Natural killer cell treated with Interleukin-12 subunit alpha and Interleukin-12 subunit beta and Interleukin-15 and Interleukin-18, amount 100 ng/mL, for 72 hours (primary cell): ENCODE measurements around the gene STKLD1. TPM values are rescaled to one million over a fixed set of nuclear protein-coding genes. Genes with fewer than 3 reads are reported as not detected.
"Not testable (repeated sequence)": the region's sequence is repeated elsewhere in the genome, so short reads cannot be mapped to it uniquely, and the experiment has no call there.

ENCODE experiments used
- ATAC-seq, 2 donors: fragments of 150-1000 bp; cut with Tn5 transposase in 1 of 2; sonication (Bioruptor Pico), chemical (Tn5 transposase) in 1 of 2; 2 replicates each; pipeline ENCODE4 v1.10.0; 2021
- DNase-seq: peaks from one replicate; pipeline ENCODE4 v3.0.0; 2022; ENCODE audit warnings: low spot score
- H3K27ac Mint-ChIP-seq, 2 donors: 1 replicate in 1 of 2; 2 replicates in 1 of 2; pipeline ENCODE4 v1.8.0; 2022; ENCODE audit warnings: mixed read lengths in 2 of 2, mild to moderate bottlenecking in 1 of 2, moderate library complexity in 1 of 2
- H3K27me3 Mint-ChIP-seq, 2 donors: 1 replicate in 1 of 2; 2 replicates in 1 of 2; pipeline ENCODE4 v1.8.0; 2022; ENCODE audit warnings: mixed read lengths in 2 of 2
- H3K36me3 Mint-ChIP-seq: one replicate; pipeline ENCODE4 v1.8.0; 2022; ENCODE audit warnings: mixed read lengths
- H3K4me1 Mint-ChIP-seq, 2 donors: 1 replicate in 1 of 2; 2 replicates in 1 of 2; pipeline ENCODE4 v1.8.0; 2022; ENCODE audit warnings: low read depth in 2 of 2, mixed read lengths in 2 of 2, mild to moderate bottlenecking in 1 of 2
- H3K4me3 Mint-ChIP-seq: one replicate; pipeline ENCODE4 v1.8.0; 2022; ENCODE audit warnings: mixed read lengths
- H3K9me3 Mint-ChIP-seq: 2 replicates; pipeline ENCODE4 v1.8.0; 2022; ENCODE audit warnings: mixed read lengths
- total RNA-seq, 2 donors: library from RNA; stranded (reverse); gene quantifications; one replicate each; pipeline ENCODE4 v1.2.3, GENCODE V29; 2022

STKLD1 gene
- under 1 TPM in 1 of 2 donors, not detected in 1; 0.19 TPM for total RNA-seq

GRCh38 chr9:133375724-133376654 is at the start of gene STKLD1, which contains the start of gene SURF4:
TSS of gene STKLD1 (plus strand) at chr9:133376366. CDS start at chr9:133376474, 108 bp downstream.
TSS of gene SURF4 (minus strand) at chr9:133376060. CDS start at chr9:133375969, 91 bp downstream.
- DNase-seq (peak; percentile 98), ATAC-seq (peak; percentile 92 to 96)
- Mint-ChIP-seq H3K4me1 (peaks cover 23 to 27% of the 10 kb centered on the region in 2 donors), H3K9me3 (no peaks in the 10 kb centered on the region), H3K27me3 (no peaks in the 10 kb centered on the region), H3K36me3 (peaks cover 13% of the 10 kb centered on the region), H3K4me3 (peak within 1 kb of the TSS; percentile 89), H3K27ac (peak within 1 kb of the TSS; percentile 96 to 99)

DNA sequence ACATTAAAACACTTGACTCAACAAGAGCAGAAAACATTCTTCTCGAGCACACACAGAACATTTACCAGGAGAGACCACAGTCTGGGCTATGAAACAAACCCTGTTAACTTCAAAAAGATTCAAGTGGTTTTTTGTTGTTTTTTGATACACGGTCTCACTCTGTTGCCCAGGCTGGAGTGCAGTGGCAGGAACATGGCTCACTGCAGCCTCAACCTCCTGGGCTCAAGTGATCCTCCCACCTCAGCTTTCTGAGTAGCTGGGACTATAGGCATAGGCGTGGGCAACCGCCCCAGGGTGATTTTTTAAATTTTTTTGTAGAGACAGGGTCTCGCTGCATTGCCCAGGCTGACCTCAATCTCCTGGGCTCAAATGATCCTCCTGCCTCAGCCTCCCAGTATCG is 49.1 kb upstream of the STKLD1 start:
- ATAC-seq, H3K27ac Mint-ChIP-seq, H3K9me3 Mint-ChIP-seq, DNase-seq, H3K36me3 Mint-ChIP-seq, H3K4me1 Mint-ChIP-seq, H3K4me3 Mint-ChIP-seq, H3K27me3 Mint-ChIP-seq: not testable (repeated sequence)

DNA sequence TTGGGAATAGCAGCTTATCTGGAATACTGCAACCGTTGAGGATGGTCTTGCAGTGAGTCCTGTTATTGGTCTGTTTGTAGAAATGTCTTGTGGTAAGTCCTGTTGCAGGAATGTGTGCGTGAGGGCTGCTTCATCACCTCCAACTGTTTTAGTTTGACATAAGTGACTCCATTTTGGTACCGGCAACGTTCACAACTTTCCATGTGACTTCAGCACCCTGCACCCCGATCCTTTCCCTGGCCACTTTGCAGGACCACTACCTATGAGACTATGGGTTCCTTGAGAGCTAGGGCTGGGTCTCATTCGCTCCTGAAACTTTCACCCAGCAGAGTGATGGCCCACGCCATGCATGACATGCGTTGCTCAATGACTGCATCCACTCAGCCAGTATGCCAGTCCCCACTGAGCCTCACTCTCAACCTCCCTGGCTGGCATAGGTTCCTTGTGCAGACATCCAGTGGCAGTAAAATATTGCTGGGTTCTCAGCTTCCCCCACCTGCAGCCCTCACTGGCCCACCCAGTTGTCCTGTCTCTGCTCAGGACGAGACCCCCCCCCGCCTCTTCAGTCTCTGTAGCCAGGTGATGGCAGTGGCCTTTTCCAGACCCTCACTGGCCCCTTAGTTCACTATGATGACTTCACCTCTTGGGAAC is 48.2 kb upstream of the STKLD1 start:
- no peak overlapping the region for H3K4me3 Mint-ChIP-seq
- H3K4me1 Mint-ChIP-seq: peaks cover 3 to 6% of the 10 kb centered on the region in 2 donors
- H3K27me3 Mint-ChIP-seq: no peaks in the 10 kb centered on the region
- H3K36me3 Mint-ChIP-seq: peaks cover 5% of the 10 kb centered on the region
- ATAC-seq (no peak), DNase-seq (no peak)
- no peak overlapping the region for H3K27ac Mint-ChIP-seq
- H3K9me3 Mint-ChIP-seq: no peaks in the 10 kb centered on the region

DNA sequence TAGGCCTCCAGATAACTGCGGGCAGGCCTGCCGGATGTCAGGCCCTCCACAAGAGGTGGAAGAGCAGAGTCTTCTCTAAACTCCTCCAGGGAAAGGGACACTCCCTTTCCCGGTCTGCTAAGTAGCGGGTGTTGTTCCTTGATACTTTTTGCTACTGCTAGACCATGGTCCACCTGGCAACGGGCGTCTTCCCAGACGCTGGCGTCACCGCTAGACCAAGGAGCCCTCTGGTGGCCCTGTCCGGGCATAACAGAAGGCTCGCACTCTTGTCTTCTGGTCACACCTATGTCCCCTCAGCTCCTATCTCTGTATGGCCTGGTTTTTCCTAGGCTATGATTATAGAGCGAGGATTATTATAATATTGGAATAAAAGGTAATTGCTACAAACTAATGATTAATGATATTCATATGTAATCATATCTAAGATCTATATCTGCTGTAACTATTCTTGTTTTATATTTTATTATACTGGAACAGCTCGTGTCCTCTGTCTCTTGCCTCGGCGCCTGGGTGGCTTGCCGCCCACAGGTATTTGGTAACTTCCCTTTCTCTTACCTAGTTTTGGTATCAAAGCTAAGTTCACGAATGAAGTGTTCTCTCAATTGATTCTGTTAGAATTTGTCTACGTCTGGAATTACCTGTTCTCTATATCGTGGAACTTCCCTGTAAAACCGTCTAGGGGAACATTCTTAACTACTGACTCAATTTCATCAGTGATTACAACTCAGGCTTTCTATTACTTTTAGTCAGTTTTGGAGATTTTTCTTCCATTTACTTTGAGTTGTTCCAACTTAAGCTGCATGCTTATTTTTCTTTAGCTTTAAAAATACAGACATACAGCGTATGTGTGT is 46.6 kb upstream of the STKLD1 start:
- DNase-seq, H3K27me3 Mint-ChIP-seq, H3K4me3 Mint-ChIP-seq, H3K36me3 Mint-ChIP-seq, H3K9me3 Mint-ChIP-seq, ATAC-seq, H3K27ac Mint-ChIP-seq: not testable (repeated sequence)
- H3K4me1 Mint-ChIP-seq: peaks cover 8 to 12% of the 10 kb centered on the region in 2 donors

DNA sequence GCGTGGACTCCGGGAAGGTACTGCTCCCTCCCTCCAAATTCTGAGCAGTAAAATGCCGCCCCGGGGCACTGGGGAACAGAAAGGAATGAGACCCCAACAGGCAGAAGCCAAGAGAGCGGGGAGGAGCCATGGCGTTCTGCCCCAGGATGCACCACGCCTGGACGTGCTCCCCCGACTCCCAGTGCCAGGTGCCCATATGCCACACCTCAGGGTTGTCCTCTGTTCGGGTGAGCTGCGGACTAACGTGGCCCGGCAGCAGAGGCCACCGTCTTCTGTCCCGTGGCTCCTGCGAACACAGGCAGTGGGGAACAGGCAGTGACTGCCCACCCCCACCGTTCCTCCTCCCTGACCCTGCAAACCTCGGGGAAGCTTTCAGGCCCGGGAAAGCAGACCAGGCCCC is 44.9 kb upstream of the STKLD1 start:
- DNase-seq: no peak

GRCh38 chr9:133331641-133332380 is 44.4 kb upstream of the STKLD1 start:
- Mint-ChIP-seq H3K27ac (no peak overlapping the region), H3K27me3 (no peaks in the 10 kb centered on the region), H3K36me3 (peaks cover 5% of the 10 kb centered on the region), H3K4me1 (peaks cover 11 to 29% of the 10 kb centered on the region in 2 donors), H3K4me3 (no peak overlapping the region), H3K9me3 (no peaks in the 10 kb centered on the region)
- DNase-seq (no peak), ATAC-seq (no peak)

More for the DNA sequence above, 44.9 kb upstream of the STKLD1 start:
- no peak overlapping the region for H3K4me3 Mint-ChIP-seq
- no peak overlapping the region for H3K27ac Mint-ChIP-seq
- no peaks in the 10 kb centered on the region for H3K27me3 Mint-ChIP-seq
- no peaks in the 10 kb centered on the region for H3K9me3 Mint-ChIP-seq
- ATAC-seq: no peak
- H3K36me3 Mint-ChIP-seq: peaks cover 5% of the 10 kb centered on the region
- peaks cover 11 to 28% of the 10 kb centered on the region in 2 donors for H3K4me1 Mint-ChIP-seq

- Mint-ChIP-seq H3K4me3 (no peak overlapping the region), H3K4me1 (peaks cover 11 to 29% of the 10 kb centered on the region in 2 donors), H3K27me3 (no peaks in the 10 kb centered on the region), H3K27ac (no peak overlapping the region), H3K36me3 (peaks cover 5% of the 10 kb centered on the region), H3K9me3 (no peaks in the 10 kb centered on the region)
- DNase-seq (no peak), ATAC-seq (no peak)
Measured at GRCh38 chr9:133332381-133332730, 43.8 kb upstream of the STKLD1 start.

DNA sequence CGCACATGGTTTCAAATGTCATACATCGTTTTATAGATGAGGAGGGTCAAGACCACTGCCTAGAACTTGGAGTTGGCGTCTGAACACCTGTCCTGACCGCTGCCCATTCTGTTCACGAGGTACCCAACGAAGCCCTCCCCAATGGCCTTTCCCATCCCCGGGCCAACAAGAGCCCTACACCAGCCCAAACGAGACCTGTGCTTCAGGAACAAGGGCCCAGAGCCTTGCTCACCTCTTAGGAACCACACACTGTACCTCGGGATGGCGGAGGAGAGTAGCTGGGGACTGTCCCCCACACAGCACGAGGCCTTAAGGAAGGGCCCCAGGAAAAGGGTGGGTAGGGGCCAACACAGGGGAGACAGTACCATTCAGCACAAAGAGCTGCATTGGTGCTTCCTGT is 43.2 kb upstream of the STKLD1 start:
- ATAC-seq (no peak), DNase-seq (no peak)
- Mint-ChIP-seq H3K4me3 (no peak overlapping the region), H3K4me1 (peaks cover 14 to 29% of the 10 kb centered on the region in 2 donors), H3K27me3 (no peaks in the 10 kb centered on the region), H3K36me3 (peaks cover 5% of the 10 kb centered on the region), H3K27ac (no peak overlapping the region), H3K9me3 (no peaks in the 10 kb centered on the region)

DNA sequence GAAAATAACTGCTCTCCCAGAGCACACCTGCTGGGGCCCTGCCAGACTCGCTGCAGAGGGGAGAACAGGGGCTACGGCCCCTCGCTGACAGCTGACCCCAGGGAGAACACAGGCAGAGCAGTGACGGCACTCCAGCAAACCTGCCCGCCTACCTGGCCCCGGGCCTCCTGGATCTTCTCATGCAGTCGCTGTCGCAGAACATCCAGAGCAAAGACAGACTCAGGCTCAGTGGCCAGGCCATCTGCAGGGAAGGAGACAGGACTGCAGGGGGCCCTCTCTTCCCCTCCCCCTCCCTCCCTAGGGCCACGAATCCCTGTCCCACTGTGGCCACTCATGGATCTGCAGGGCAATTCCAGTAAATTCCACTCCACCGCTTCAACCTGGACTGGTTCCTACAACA is 42.6 kb upstream of the STKLD1 start:
- Mint-ChIP-seq H3K9me3 (no peaks in the 10 kb centered on the region), H3K4me1 (peaks cover 14 to 27% of the 10 kb centered on the region in 2 donors), H3K27ac (peak overlapping the region in 1 of 2 donors; percentile 45), H3K27me3 (no peaks in the 10 kb centered on the region), H3K36me3 (peaks cover 5% of the 10 kb centered on the region), H3K4me3 (no peak overlapping the region)
- DNase-seq (no peak), ATAC-seq (no peak)

DNA sequence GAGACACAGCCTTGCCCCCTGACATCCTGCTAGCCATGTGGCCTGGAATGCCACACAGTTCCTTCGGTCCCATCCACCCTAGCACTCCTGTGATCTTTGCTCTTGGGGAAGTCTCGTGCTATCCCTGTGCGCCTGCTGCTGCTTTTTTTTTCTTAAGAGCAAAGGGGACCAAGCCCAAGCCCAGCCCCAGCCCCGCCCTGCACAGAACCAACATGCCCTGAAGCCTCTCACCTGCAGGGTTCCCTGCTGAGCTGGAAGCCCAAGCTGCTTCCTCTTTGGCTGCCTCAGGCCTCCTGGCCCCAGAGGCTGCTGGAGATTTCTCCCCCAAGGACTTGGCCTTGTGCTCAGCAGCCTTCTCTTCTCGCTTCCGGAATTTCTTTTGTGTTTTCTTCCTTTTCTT is 42.0 kb upstream of the STKLD1 start:
- ATAC-seq (no peak), DNase-seq (no peak)
- H3K9me3 Mint-ChIP-seq: no peaks in the 10 kb centered on the region
- no peaks in the 10 kb centered on the region for H3K27me3 Mint-ChIP-seq
- H3K4me3 Mint-ChIP-seq: peak overlapping the region; percentile 87
- H3K27ac Mint-ChIP-seq: peak overlapping the region in 1 of 2 donors; percentile 45
- H3K4me1 Mint-ChIP-seq: peaks cover 19 to 28% of the 10 kb centered on the region in 2 donors
- H3K36me3 Mint-ChIP-seq: peaks cover 11% of the 10 kb centered on the region

DNA sequence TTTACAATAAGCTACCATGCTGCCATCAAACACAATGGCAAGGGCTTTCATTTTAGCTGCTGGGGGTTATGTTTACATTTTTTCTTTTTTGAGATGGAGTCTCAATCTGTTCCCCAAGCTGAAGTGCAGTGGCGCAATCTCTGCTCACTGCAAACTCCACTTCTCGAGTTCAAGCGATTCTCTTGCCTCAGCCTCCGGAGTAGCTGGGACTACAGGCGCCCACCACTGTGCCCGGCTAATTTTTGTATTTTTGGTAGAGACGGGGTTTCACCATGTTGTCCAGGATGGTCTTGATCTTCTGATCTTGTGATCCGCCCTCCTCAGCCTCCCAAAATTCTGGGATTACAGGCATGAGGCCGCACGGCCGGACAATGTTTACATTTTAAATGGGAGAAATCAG is 41.3 kb upstream of the STKLD1 start:
- H3K9me3 Mint-ChIP-seq, H3K27me3 Mint-ChIP-seq, ATAC-seq, DNase-seq: not testable (repeated sequence)
- peaks cover 25 to 35% of the 10 kb centered on the region in 2 donors for H3K4me1 Mint-ChIP-seq
- peak overlapping the region; percentile 87 for H3K4me3 Mint-ChIP-seq
- H3K27ac Mint-ChIP-seq: peak overlapping the region; percentile 82 to 85
- peaks cover 11% of the 10 kb centered on the region for H3K36me3 Mint-ChIP-seq

GRCh38 chr9:133335924-133336811 is 40.0 kb upstream of the STKLD1 start, which contains the start of gene SURF6:
TSS of gene SURF6 (minus strand) at chr9:133336188. CDS start at chr9:133336132, 56 bp downstream.
- Mint-ChIP-seq H3K27me3 (no peaks in the 10 kb centered on the region), H3K9me3 (no peaks in the 10 kb centered on the region), H3K36me3 (peaks cover 6% of the 10 kb centered on the region), H3K4me1 (peaks cover 38 to 47% of the 10 kb centered on the region in 2 donors), H3K4me3 (peak within 1 kb of the TSS; percentile 87), H3K27ac (peak within 1 kb of the TSS; percentile 82 to 85)
- ATAC-seq (peak; percentile 97), DNase-seq (peak; percentile 95)
